PC-9 (cell line): ENCODE results near the gene UHRF1. TPM values are rescaled to one million over a fixed set of nuclear protein-coding genes. Genes with fewer than 3 reads are reported as not detected.

ENCODE experiments used
- BruUV-seq: library from RNA; stranded (reverse); fragments of 400-500 nt; replicated peaks from 2 replicates; lab custom pipeline; 2021; lab: Mats Ljungman, UMichigan
- CTCF ChIA-PET: fragments of 300-600 bp; sonication (Branson Sonifier 250); formaldehyde crosslinking; loops from one replicate; lab custom pipeline; 2022; ENCODE audit warnings: antibody characterized with exemption; lab: Charles Lee
- POLR2A ChIA-PET: fragments of 300-600 bp; sonication (Branson Sonifier 250); formaldehyde crosslinking; loops from one replicate; lab custom pipeline; 2022; ENCODE audit warnings: antibody characterized with exemption; ENCODE audit not compliant: unreplicated experiment; lab: Charles Lee
- DNase-seq, 2 experiments: peaks; one replicate each; pipeline versions ENCODE4 v3.0.0 to v3.0.0-alpha.2; 2015 to 2022; ENCODE audit warnings: mixed read lengths in 1 of 2
- H2AFZ ChIP-seq: fragments of 200-600 bp; sonication (generic); 2 replicates; pipeline ENCODE4 v1.8.1; 2017; ENCODE audit warnings: antibody characterized with exemption
- H3F3A ChIP-seq: fragments of 200-600 bp; sonication (generic); 2 replicates; pipeline ENCODE4 v1.8.1; 2017; ENCODE audit warnings: antibody characterized with exemption, mild to moderate bottlenecking, low read depth; ENCODE audit not compliant: insufficient read depth
- H3K27ac ChIP-seq: fragments of 200-600 bp; sonication (generic); 2 replicates; pipeline ENCODE4 v1.6.1; 2016; ENCODE audit warnings: mixed run types
- H3K27me3 ChIP-seq: fragments of 200-600 bp; sonication (generic); 2 replicates; pipeline ENCODE4 v1.6.1; 2016; ENCODE audit warnings: low read depth, mixed run types; ENCODE audit not compliant: insufficient read depth
- H3K36me3 ChIP-seq: fragments of 200-600 bp; sonication (generic); 2 replicates; pipeline ENCODE4 v1.6.1; 2016; ENCODE audit warnings: low read depth, mixed run types
- H3K4me1 ChIP-seq: fragments of 200-600 bp; sonication (generic); replicated peaks from 2 replicates; pipeline ENCODE4 v1.6.1; 2016; ENCODE audit warnings: mixed run types; ENCODE audit not compliant: insufficient read depth
- H3K4me2 ChIP-seq: fragments of 200-600 bp; sonication (generic); 2 replicates; pipeline ENCODE4 v1.6.1; 2017; ENCODE audit warnings: mixed run types
- H3K4me3 ChIP-seq: fragments of 200-600 bp; sonication (generic); 2 replicates; pipeline ENCODE4 v1.6.1; 2016; ENCODE audit warnings: mixed run types
- H3K79me2 ChIP-seq: fragments of 200-600 bp; sonication (generic); 2 replicates; pipeline ENCODE4 v1.6.1; 2017; ENCODE audit warnings: low read depth, mixed run types
- H3K9me2 ChIP-seq: fragments of 200-600 bp; sonication (generic); 2 replicates; pipeline ENCODE4 v1.8.1; 2017; ENCODE audit warnings: mild to moderate bottlenecking; ENCODE audit not compliant: insufficient read depth
- H3K9me3 ChIP-seq: fragments of 200-600 bp; sonication (generic); 2 replicates; pipeline ENCODE4 v1.8.1; 2016; ENCODE audit warnings: low read depth; ENCODE audit not compliant: insufficient read depth
- H4K20me1 ChIP-seq: fragments of 200-600 bp; sonication (generic); 2 replicates; pipeline ENCODE4 v1.8.1; 2017; ENCODE audit not compliant: insufficient read depth
- CTCF ChIP-seq: fragments of 200-600 bp; sonication (generic); conservative IDR thresholded peaks from 2 replicates; pipeline ENCODE4 v1.6.1; 2017; ENCODE audit warnings: mixed run types, antibody characterized with exemption, mild to moderate bottlenecking, moderate library complexity
- EZH2 ChIP-seq: fragments of 200-600 bp; sonication (generic); IDR thresholded peaks from 2 replicates; pipeline ENCODE4 v1.8.0; 2017; ENCODE audit warnings: antibody characterized with exemption, low read depth
- intact Hi-C: fragments of 100-400 bp; cut with micrococcal nuclease; formaldehyde crosslinking; loops from one replicate; pipeline ENCODE4 v1.10.0; 2022; ENCODE audit not compliant: unreplicated experiment
- total RNA-seq: library from RNA; stranded (reverse); gene quantifications from 2 replicates; pipeline ENCODE4 v1.2.3, GENCODE V29; 2021

UHRF1 gene
- total RNA-seq, 1 experiment from 2014 or later = 61.4 TPM

DNA sequence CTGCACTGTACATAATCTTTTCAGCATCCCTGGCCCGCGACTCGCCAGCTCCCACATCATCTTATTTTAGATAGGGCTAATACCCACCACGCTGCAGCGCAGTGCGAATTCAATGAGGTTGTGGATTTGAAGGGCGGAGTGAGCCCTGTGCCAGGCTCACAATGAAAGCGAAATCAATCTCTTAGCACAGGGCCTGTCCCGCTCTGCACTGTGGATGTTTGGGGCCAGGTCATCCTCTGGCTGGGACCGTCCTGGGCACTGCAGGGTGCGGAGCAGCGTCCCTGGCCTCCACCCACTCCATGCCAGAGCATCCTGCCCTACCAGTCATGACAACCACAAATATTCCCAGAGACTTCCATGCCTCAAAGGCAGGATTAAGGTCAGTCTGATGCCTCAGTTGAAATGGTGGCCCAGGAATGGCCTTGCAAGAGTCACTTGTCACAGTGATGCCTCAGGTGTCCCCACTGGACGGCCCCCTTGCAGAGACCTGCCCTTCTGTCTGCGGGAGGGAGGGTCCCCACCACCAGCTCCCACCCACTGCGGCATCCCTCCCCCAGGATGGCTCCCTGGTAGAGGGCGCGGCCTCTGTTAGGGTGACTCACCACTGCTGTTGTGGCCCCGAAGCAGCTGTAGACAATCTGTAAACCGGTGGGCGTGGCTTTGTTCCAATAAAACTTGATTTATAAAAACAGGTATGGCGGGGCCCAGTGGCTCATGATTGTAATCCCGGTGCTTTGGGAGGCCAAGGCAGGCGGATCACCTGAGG, 5.6 kb downstream of the UHRF1 start:
- Histone ChIP-seq H2AFZ (no peak overlapping the region), H3K27me3 (no peaks in the 10 kb centered on the region), H3K4me1 (peaks cover 49% of the 10 kb centered on the region), H3K4me3 (no peak overlapping the region; the same call in 1 of the 2 replicates), H3K36me3 (0 out of 2 replicates have a peak, but pooled peaks cover 3% of the 10 kb centered on the region), H3K9me3 (no peaks in the 10 kb centered on the region), H3K4me2 (peak overlapping the region; percentile 60), H4K20me1 (no peaks in the 10 kb centered on the region), H3F3A (peaks cover 47% of the 10 kb centered on the region), H3K27ac (peak overlapping the region; percentile 89), H3K79me2 (peaks cover 77% of the 10 kb centered on the region), H3K9me2 (no peaks in the 10 kb centered on the region)
- TF ChIP-seq CTCF = no peak
- TF ChIP-seq EZH2 = no peak
- intact Hi-C loops = loop anchor here (5.0 to 10.0 kb wide), 2 partner anchors 57 to 200 kb away; no protein-coding TSS in a partner anchor
- POLR2A ChIA-PET = no interaction called here
- peak; percentile 89 to 91 for DNase-seq
- CTCF ChIA-PET = interaction anchor here (0.5 to 1.0 kb wide), 4 partner anchors 44 to 653 kb away, joined by 3 to 8 read pairs (median 6); no protein-coding TSS in a partner anchor
- no TSS peak for BruUV-seq

DNA sequence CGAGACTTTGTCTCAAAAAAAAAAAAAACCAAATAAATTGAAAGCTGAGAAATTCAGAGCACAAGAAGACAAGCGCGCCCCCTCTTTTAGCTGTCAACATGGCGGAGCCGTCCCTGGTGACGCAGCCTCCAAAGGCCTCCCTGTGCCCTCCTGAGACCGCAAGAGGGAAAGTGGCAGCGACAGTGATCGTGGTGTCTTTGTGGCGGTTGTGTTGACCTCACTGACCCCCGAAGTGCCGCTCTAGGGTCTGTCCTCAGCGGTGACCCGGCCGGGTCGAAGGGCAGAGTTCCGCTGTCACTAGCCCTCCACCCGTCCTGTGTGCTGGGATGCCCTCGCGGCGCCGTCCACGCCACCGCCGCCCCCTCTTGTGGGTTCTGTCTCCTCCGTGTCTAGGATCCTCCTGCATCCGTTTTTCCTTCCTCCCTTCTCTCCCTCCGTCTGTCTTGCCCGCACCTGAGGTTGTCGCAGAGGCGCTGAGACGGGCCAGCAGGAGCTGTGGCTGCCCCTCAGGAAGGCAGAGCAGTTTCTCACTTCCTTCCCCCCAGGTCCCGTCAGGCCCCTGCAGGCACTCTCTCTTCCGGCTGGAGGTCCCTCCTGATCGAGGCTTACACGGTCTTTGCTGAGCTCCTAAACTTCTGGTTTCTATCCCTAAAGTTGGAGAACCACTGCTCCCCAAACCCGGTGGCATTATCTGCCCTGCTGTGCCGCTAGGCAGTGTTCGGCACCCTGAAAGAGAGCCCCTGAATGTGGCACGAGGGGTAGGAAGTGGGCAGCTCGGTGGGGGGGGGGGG, 7.2 kb downstream of the UHRF1 start:
- intact Hi-C loops = loop anchor here (10.0 kb wide), 1 partner anchor 202 kb away; no protein-coding TSS in a partner anchor
- H2AFZ ChIP-seq = no peak overlapping the region
- 0 out of 2 replicates have a peak, but pooled peaks cover 3% of the 10 kb centered on the region for H3K36me3 ChIP-seq
- no peaks in the 10 kb centered on the region for H3K9me2 ChIP-seq
- no peak for DNase-seq
- POLR2A ChIA-PET = no interaction called here
- peaks cover 40% of the 10 kb centered on the region for H3K4me1 ChIP-seq
- no peaks in the 10 kb centered on the region for H3K27me3 ChIP-seq
- no peak overlapping the region for H3K27ac ChIP-seq
- no peaks in the 10 kb centered on the region for H3K9me3 ChIP-seq
- H3K79me2 ChIP-seq = peaks cover 80% of the 10 kb centered on the region
- H4K20me1 ChIP-seq = no peaks in the 10 kb centered on the region
- H3K4me3 ChIP-seq = no peak overlapping the region
- CTCF ChIA-PET = no interaction called here
- peak overlapping the region; percentile 60; the same call in 1 of the 2 replicates for H3K4me2 ChIP-seq
- peaks cover 42% of the 10 kb centered on the region for H3F3A ChIP-seq
- BruUV-seq = no TSS peak
- no peak for TF ChIP-seq EZH2
- no peak for TF ChIP-seq CTCF

DNA sequence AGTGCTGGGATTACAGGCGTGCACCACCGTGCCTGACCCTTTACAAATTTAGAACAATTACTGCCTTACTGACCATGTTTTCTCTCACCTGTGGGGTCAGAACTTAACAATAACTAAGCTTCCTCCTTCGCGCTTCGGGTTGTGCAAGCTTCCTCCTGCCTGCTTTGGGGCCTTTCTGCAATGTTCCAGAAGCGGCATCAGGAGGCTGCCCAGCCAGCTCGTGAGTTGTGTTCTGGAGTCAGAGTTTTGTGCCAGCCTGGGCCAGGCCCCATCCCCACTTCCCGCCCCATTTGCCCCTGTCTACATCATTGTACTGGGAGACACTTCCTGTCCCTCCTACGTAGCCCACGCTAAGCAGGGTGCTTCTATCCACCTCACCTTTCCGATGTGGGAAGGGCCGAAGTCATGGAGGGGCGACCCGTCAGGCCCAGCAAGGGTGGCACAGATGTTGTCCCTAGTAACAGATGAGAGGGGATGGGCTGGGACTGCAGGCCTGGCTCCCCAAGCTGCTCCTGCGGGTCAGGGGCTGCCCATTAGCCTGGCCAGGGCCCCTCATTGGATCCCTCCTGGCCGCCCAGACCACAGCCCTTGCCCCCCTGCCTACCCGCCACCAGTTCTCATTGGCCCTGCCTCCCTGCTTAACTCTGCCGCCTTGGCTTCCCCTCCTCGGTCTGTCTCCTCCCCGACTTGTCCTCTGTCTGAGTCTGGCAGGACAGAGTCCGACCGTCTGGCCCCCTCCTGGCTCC, 13.4 kb downstream of the UHRF1 start:
- intact Hi-C loops = no loop called here
- no peaks in the 10 kb centered on the region; the same call in 1 of the 2 replicates for H3F3A ChIP-seq
- H3K27me3 ChIP-seq = no peaks in the 10 kb centered on the region
- peaks cover 59% of the 10 kb centered on the region for H3K79me2 ChIP-seq
- H3K27ac ChIP-seq = no peak overlapping the region
- TF ChIP-seq EZH2 (no peak), CTCF (no peak)
- no peaks in the 10 kb centered on the region for H3K9me3 ChIP-seq
- H3K36me3 ChIP-seq = no peaks in the 10 kb centered on the region
- DNase-seq = no peak
- no TSS peak for BruUV-seq
- POLR2A ChIA-PET = no interaction called here
- no peak overlapping the region for H3K4me3 ChIP-seq
- no peaks in the 10 kb centered on the region for H3K4me1 ChIP-seq
- H3K4me2 ChIP-seq = no peak overlapping the region
- no peaks in the 10 kb centered on the region for H4K20me1 ChIP-seq
- CTCF ChIA-PET = no interaction called here
- no peak overlapping the region for H2AFZ ChIP-seq
- H3K9me2 ChIP-seq = no peaks in the 10 kb centered on the region
